Gastroesophageal sphincter (tissue), 2 donors: ENCODE data around the gene USP40.
"Not testable (repeated sequence)": the region's sequence is repeated elsewhere in the genome, so short reads cannot be mapped to it uniquely, and the experiment has no call there.

Source experiments
- EP300 ChIP-seq: sonication (generic); formaldehyde crosslinking; IDR thresholded peaks from one replicate; pipeline ENCODE4 v1.6.1; 2017; ENCODE audit warnings: antibody characterized with exemption, mild to moderate bottlenecking
- POLR2AphosphoS5 ChIP-seq: sonication (generic); formaldehyde crosslinking; IDR thresholded peaks from one replicate; pipeline ENCODE4 v1.6.1; 2017; ENCODE audit warnings: antibody characterized with exemption

- not testable (repeated sequence) for TF ChIP-seq POLR2AphosphoS5, EP300
Measured at GRCh38 chr2:233583217-233583965, 16.8 kb upstream of the USP40 start.
